Keratinocyte (primary cell): Measurements from ENCODE around the gene LCTL. TPM values are rescaled to one million over a fixed set of nuclear protein-coding genes. Genes with fewer than 3 reads are reported as not detected.
"Not testable (repeated sequence)": the region's sequence is repeated elsewhere in the genome, so short reads cannot be mapped to it uniquely, and the experiment has no call there.

Experiments used
- DNase-seq: peaks from one replicate; pipeline ENCODE4 v3.0.0-alpha.2; 2011; ENCODE audit warnings: low read depth, missing footprints, low spot score
- FAIRE-seq: peaks from 2 replicates; lab custom pipeline; 2011; peaks lifted over from hg19 to GRCh38; lab: Jason Lieb, UNC
- H2AFZ ChIP-seq: 2 replicates; pipeline ENCODE4 v1.6.0; 2012; ENCODE audit warnings: low read length, control low read depth, inconsistent platforms; ENCODE audit not compliant: control insufficient read depth
- H3K27ac ChIP-seq: 2 replicates; pipeline ENCODE4 v1.5.1; 2011; ENCODE audit warnings: low read length; ENCODE audit not compliant: control insufficient read depth, insufficient read depth
- H3K27me3 ChIP-seq: 3 replicates; pipeline ENCODE4 v1.6.0; 2011; ENCODE audit warnings: low read length; ENCODE audit not compliant: control insufficient read depth, insufficient read depth; ENCODE audit errors: extremely low read depth
- H3K36me3 ChIP-seq, 2 experiments: 2 replicates in 1 of 2; 3 replicates in 1 of 2; pipeline ENCODE4 v1.5.1; 2011; ENCODE audit warnings: low read length in 2 of 2, mild to moderate bottlenecking in 1 of 2; ENCODE audit not compliant: control insufficient read depth in 2 of 2, insufficient read depth in 2 of 2; ENCODE audit errors: extremely low read depth in 1 of 2
- H3K4me1 ChIP-seq: 3 replicates; pipeline ENCODE4 v1.5.1; 2011; ENCODE audit warnings: low read length; ENCODE audit not compliant: control insufficient read depth, insufficient read depth; ENCODE audit errors: extremely low read depth
- H3K4me2 ChIP-seq: 3 replicates; pipeline ENCODE4 v1.6.0; 2011; ENCODE audit warnings: low read depth, low read length; ENCODE audit not compliant: control insufficient read depth, insufficient read depth; ENCODE audit errors: extremely low read depth
- H3K4me3 ChIP-seq, 3 experiments: fragments of 200-600 bp in 1 of 3; sonication (generic) in 1 of 3; 2 replicates in 2 of 3; 3 replicates in 1 of 3; pipeline ENCODE4 v1.5.1; 2011 to 2016; ENCODE audit warnings: low read length in 3 of 3, mild to moderate bottlenecking in 3 of 3, control low read depth in 2 of 3, inconsistent platforms in 1 of 3, low read depth in 1 of 3, mixed read lengths in 1 of 3, mixed run types in 1 of 3, moderate library complexity in 1 of 3; ENCODE audit not compliant: control insufficient read depth in 2 of 3, insufficient read depth in 2 of 3; ENCODE audit errors: extremely low read depth in 1 of 3
- H3K79me2 ChIP-seq: 2 replicates; pipeline ENCODE4 v1.6.0; 2012; ENCODE audit warnings: low read length; ENCODE audit not compliant: control insufficient read depth, insufficient read depth
- H3K9ac ChIP-seq: 3 replicates; pipeline ENCODE4 v1.6.0; 2011; ENCODE audit warnings: low read length; ENCODE audit not compliant: control insufficient read depth, insufficient read depth; ENCODE audit errors: extremely low read depth
- H3K9me1 ChIP-seq: 3 replicates; pipeline ENCODE4 v1.6.0; 2011; ENCODE audit warnings: low read length; ENCODE audit not compliant: control insufficient read depth, insufficient read depth; ENCODE audit errors: extremely low read depth
- H3K9me3 ChIP-seq: 2 replicates; pipeline ENCODE4 v1.5.1; 2012; ENCODE audit warnings: low read depth, low read length; ENCODE audit not compliant: control insufficient read depth
- H4K20me1 ChIP-seq: 3 replicates; pipeline ENCODE4 v1.6.0; 2011; ENCODE audit warnings: low read length; ENCODE audit not compliant: control insufficient read depth, insufficient read depth; ENCODE audit errors: extremely low read depth
- CTCF ChIP-seq, 3 experiments: IDR thresholded peaks in 1 of 3; conservative IDR thresholded peaks in 1 of 3; optimal IDR thresholded peaks in 1 of 3; 2 replicates in 2 of 3; 3 replicates in 1 of 3; pipeline versions ENCODE3 to v1.5.1; 2011; ENCODE audit warnings: low read length in 3 of 3, mild to moderate bottlenecking in 3 of 3, moderate library complexity in 2 of 3, control low read depth in 1 of 3, inconsistent platforms in 1 of 3; ENCODE audit not compliant: insufficient read depth in 2 of 3; ENCODE audit errors: extremely low read depth in 1 of 3
- EZH2 ChIP-seq: IDR thresholded peaks from one replicate; pipeline ENCODE4 v1.6.1; 2012; ENCODE audit warnings: inconsistent platforms, mild to moderate bottlenecking, low read length, moderate library complexity
- dilution Hi-C: fragments of 300-500 bp; cut with MboI; formaldehyde crosslinking; loops from one replicate; pipeline ENCODE4 v1.7.0; 2020; ENCODE audit warnings: low sequenced_read_pairs; ENCODE audit not compliant: extremely low pct_ligation_motif_present
- polyA plus RNA-seq, 5 experiments: library from polyadenylated mRNA; depleted of rRNA in 3 of 5; stranded (reverse) in 3 of 5; stranded (forward) in 1 of 5; unstranded in 1 of 5; fragments of >200 nt; gene quantifications; 1 replicate in 1 of 5; 2 replicates in 3 of 5; 3 replicates in 1 of 5; pipeline versions ENCODE4 v1.2.1 to v1.2.3, GENCODE V29; 2011 to 2012; ENCODE audit warnings: missing spikeins in 2 of 5, low read depth in 1 of 5, low replicate concordance in 1 of 5

The LCTL gene
- polyA plus RNA-seq, 1 donor (not counting 4 experiments of a cell fraction or from before 2014, with no cell fraction given), result 0.38 TPM

GRCh38 chr15:66591322-66591862 is 25.6 kb upstream of the LCTL start:
- Histone ChIP-seq H3K9me3 (no peaks in the 10 kb centered on the region), H3K36me3 (no peaks in the 10 kb centered on the region), H3K79me2 (no peaks in the 10 kb centered on the region), H3K9me1 (no peaks in the 10 kb centered on the region), H3K9ac (no peak overlapping the region), H3K4me1 (no peaks in the 10 kb centered on the region), H4K20me1 (no peaks in the 10 kb centered on the region), H2AFZ (no peak overlapping the region), H3K27ac (no peak overlapping the region), H3K4me3 (no peak overlapping the region), H3K27me3 (peaks cover 13% of the 10 kb centered on the region), H3K4me2 (no peak overlapping the region)
- no peak for FAIRE-seq
- TF ChIP-seq EZH2, result no peak
- no peak for TF ChIP-seq CTCF (optimal IDR thresholded peaks at IDR 0.05 in 1 of 3, IDR thresholded peaks at IDR 0.05 in 1 of 3, conservative IDR thresholded peaks at IDR 0.05 in 1 of 3; ENCODE audit: extremely low read depth in 1 of 3, insufficient read depth in 2 of 3, low read length in 3 of 3)
- dilution Hi-C loops, result no loop called here
- DNase-seq, result no peak

DNA sequence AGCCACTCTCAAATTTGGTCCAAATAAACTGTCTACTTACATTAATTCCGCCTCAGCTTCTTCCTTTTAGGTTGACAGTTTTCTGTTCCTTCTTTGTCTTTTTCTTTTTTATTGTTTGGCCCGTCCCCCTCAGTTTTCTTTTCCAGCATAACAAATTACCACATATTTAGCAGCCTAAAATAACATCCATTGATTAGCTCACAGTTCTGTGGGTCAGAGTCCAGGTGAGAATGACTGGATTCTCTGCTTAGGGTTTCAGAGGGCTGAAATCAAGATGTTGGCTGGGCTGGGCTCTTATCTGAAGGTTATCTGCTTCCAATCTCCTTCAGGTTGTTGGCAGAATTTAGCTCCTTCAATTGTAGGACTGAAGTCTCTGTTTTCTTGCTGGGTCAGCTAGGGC is 24.6 kb upstream of the LCTL start:
- H2AFZ ChIP-seq, result no peak overlapping the region
- H3K9me3 ChIP-seq, result no peaks in the 10 kb centered on the region
- H3K27me3 ChIP-seq, result peaks cover 17% of the 10 kb centered on the region
- no peaks in the 10 kb centered on the region for H4K20me1 ChIP-seq
- H3K4me2 ChIP-seq, result no peak overlapping the region
- dilution Hi-C loops, result no loop called here
- no peak overlapping the region for H3K4me3 ChIP-seq
- H3K27ac ChIP-seq, result no peak overlapping the region
- H3K79me2 ChIP-seq, result no peaks in the 10 kb centered on the region
- no peaks in the 10 kb centered on the region for H3K4me1 ChIP-seq
- FAIRE-seq (no peak), DNase-seq (no peak)
- H3K36me3 ChIP-seq, result no peaks in the 10 kb centered on the region
- no peak overlapping the region for H3K9ac ChIP-seq
- no peak for TF ChIP-seq EZH2
- TF ChIP-seq CTCF (optimal IDR thresholded peaks at IDR 0.05 in 1 of 3, IDR thresholded peaks at IDR 0.05 in 1 of 3, conservative IDR thresholded peaks at IDR 0.05 in 1 of 3; ENCODE audit: extremely low read depth in 1 of 3, insufficient read depth in 2 of 3, low read length in 3 of 3), result no peak
- H3K9me1 ChIP-seq, result no peaks in the 10 kb centered on the region

DNA sequence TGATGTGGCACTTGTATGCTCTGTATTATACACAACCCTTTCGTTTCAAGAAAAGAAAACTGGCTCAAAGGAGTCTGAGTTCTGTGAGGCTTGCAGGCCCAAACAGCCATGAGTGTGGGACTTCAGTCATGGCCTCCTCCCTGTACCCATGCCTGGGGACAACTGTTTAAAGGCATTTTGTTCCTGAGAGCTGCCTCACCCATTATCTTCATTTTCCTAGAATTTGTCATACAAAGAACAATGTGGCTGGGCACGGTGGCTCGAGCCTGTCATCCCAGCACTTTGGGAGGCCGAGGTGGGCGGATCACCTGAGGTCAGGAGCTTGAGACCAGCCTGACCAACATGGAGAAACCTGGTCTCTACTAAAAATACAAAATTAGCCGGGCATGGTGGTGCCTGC is 23.6 kb upstream of the LCTL start:
- H3K4me2 ChIP-seq, dilution Hi-C loops, FAIRE-seq, H4K20me1 ChIP-seq, H3K36me3 ChIP-seq, H3K9ac ChIP-seq, H3K9me3 ChIP-seq, H3K4me3 ChIP-seq, H3K27ac ChIP-seq, DNase-seq, H3K79me2 ChIP-seq, H2AFZ ChIP-seq, H3K9me1 ChIP-seq, H3K4me1 ChIP-seq: not testable (repeated sequence)
- H3K27me3 ChIP-seq, result peaks cover 17% of the 10 kb centered on the region
